ENCODE data around the gene UBR2.

DNA sequence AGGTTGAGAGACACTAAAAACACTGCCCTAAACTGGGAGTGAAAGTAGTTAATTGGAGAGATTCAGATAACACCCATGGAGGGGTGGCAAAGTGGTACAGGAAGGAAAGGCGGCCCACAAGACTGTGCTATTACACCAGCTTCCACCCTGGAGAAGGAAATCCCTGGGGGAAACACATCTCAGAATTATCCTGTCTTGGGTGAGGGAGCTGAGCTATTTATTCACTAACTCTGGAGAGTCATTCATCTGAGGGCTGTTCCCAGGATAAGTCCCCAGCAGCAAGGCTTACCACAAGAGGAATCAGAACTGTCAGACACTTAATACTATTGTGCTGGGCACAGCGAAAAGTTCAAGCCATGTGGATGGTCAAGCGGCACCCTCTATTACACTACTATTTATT lies 172.1 kb downstream of the UBR2 start:
- TF ChIP-seq, protein P1, sequence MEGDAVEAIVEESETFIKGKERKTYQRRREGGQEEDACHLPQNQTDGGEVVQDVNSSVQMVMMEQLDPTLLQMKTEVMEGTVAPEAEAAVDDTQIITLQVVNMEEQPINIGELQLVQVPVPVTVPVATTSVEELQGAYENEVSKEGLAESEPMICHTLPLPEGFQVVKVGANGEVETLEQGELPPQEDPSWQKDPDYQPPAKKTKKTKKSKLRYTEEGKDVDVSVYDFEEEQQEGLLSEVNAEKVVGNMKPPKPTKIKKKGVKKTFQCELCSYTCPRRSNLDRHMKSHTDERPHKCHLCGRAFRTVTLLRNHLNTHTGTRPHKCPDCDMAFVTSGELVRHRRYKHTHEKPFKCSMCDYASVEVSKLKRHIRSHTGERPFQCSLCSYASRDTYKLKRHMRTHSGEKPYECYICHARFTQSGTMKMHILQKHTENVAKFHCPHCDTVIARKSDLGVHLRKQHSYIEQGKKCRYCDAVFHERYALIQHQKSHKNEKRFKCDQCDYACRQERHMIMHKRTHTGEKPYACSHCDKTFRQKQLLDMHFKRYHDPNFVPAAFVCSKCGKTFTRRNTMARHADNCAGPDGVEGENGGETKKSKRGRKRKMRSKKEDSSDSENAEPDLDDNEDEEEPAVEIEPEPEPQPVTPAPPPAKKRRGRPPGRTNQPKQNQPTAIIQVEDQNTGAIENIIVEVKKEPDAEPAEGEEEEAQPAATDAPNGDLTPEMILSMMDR (conservative IDR thresholded peaks at IDR 0.05): no peak
- no peak for TF ChIP-seq EZH2 (IDR thresholded peaks at IDR 0.05; ENCODE audit: low read depth)

Measured in PC-9 (cell line).